Activated T-helper 1 cell treated with anti-CD3 and anti-CD28 coated beads, Interleukin-12 subunit alpha, Interleukin-12 subunit beta, Interleukin-2, Interleukin-4 antibody, amounts not matched to agents 30 ng/mL and 10 ng/mL and 1 ng/mL, durations not matched to agents 14 hours and 24 hours and 36 hours (primary cell): ENCODE data around the gene PDSS1. TPM values are rescaled to one million over a fixed set of nuclear protein-coding genes. Genes with fewer than 3 reads are reported as not detected.
"Not testable (repeated sequence)": the region's sequence is repeated elsewhere in the genome, so short reads cannot be mapped to it uniquely, and the experiment has no call there.

Experiments
- DNase-seq: peaks from one replicate; pipeline ENCODE4 v3.0.0; 2021; ENCODE audit warnings: low spot score
- H3K27ac Mint-ChIP-seq: one replicate; pipeline ENCODE4 v1.8.0; 2021; ENCODE audit warnings: mild to moderate bottlenecking, mixed read lengths
- H3K27me3 Mint-ChIP-seq: one replicate; pipeline ENCODE4 v1.8.0; 2022; ENCODE audit warnings: mild to moderate bottlenecking, moderate library complexity, mixed read lengths; ENCODE audit not compliant: insufficient read depth
- H3K36me3 Mint-ChIP-seq: one replicate; pipeline ENCODE4 v1.8.0; 2021; ENCODE audit warnings: low read depth, mixed read lengths
- H3K4me1 Mint-ChIP-seq: one replicate; pipeline ENCODE4 v1.8.0; 2021; ENCODE audit warnings: low read depth, mixed read lengths
- H3K4me3 Mint-ChIP-seq: one replicate; pipeline ENCODE4 v1.8.0; 2021; ENCODE audit warnings: mild to moderate bottlenecking, moderate library complexity, mixed read lengths
- H3K9me3 Mint-ChIP-seq: one replicate; pipeline ENCODE4 v1.8.0; 2021; ENCODE audit warnings: mixed read lengths
- intact Hi-C: fragments of 100-400 bp; cut with micrococcal nuclease; formaldehyde crosslinking; loops from one replicate; pipeline ENCODE4 v1.15.1; 2024
- total RNA-seq: library from RNA; stranded (reverse); gene quantifications from 2 replicates; pipeline ENCODE4 v1.2.3, GENCODE V29; 2022

The PDSS1 gene
- total RNA-seq, 1 donor from 2014 or later = 39.3 TPM

DNA sequence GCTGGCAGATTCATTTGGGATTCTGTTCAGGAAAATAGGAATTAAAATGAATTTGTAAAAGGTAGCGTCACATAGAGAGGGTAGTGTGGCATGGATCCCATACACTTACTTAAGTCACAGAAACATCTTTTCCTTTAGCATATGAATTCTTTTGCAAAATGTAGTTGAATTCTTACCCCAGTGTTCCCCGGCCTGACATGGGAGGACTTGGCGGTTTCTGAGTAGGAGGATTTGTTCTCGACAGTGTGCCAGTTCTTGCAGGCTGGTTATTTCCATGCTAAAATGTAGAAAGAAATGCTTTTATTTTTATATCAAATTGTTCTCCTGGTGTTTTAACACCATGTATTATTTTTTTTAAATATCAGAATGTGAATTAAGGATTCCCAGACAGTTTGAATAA, 72.6 kb downstream of the PDSS1 start:
- intact Hi-C loops = no loop called here
- Mint-ChIP-seq H3K4me1 (peaks cover 14% of the 10 kb centered on the region), H3K36me3 (peaks cover 24% of the 10 kb centered on the region), H3K4me3 (no peak overlapping the region), H3K27ac (no peak overlapping the region), H3K27me3 (no peaks in the 10 kb centered on the region), H3K9me3 (no peaks in the 10 kb centered on the region)
- DNase-seq = no peak

GRCh38 chr10:26773633-26774032, 76.1 kb downstream of the PDSS1 start:
- H3K4me1 Mint-ChIP-seq = peaks cover 36% of the 10 kb centered on the region
- no peak overlapping the region for H3K4me3 Mint-ChIP-seq
- no peaks in the 10 kb centered on the region for H3K27me3 Mint-ChIP-seq
- no peak for DNase-seq
- no peak overlapping the region for H3K27ac Mint-ChIP-seq
- peaks cover 6% of the 10 kb centered on the region for H3K36me3 Mint-ChIP-seq
- H3K9me3 Mint-ChIP-seq = no peaks in the 10 kb centered on the region
- intact Hi-C loops = no loop called here

DNA sequence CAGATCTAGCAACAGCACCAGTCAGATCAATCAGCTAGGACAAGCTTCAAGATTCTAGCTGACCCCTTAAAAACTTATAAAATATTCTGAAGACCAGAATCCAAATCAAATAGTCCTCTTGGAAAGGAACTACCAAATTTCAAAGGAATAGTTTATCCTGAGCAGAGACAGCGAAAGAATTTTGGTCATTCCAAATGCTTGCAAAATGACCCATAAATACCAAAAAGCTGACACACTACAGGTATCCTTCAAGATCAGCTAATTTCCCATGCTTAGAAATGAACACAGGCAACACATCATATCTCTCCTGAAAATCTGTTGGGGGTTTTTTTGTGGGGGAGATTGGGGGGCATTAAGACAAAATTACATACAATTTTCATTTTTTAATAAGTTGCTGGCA, 78.8 kb downstream of the PDSS1 start:
- no peaks in the 10 kb centered on the region for H3K9me3 Mint-ChIP-seq

DNA sequence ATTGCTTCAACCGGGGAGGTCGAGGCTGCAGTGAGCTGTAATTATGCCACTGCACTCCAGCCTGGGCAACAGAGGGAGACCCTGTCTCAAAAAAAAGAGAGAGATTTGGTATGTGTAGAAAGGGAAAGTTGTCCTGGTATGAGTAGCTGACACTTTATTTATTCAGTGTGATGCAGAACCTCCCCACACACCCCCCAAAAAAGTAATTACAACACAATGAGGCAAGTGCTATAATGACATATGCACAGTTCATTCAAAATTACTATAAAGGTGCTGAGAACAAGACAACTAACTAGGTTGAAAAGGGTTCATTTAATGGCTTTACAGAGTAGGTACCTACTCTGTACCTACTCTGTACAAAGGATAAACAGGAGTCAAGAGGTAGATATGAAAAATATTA, 80.2 kb downstream of the PDSS1 start:
- Mint-ChIP-seq H3K27ac (peak overlapping the region; percentile 4), H3K36me3 (peaks cover 4% of the 10 kb centered on the region), H3K9me3 (no peaks in the 10 kb centered on the region), H3K4me3 (no peak overlapping the region), H3K4me1 (peaks cover 52% of the 10 kb centered on the region), H3K27me3 (no peaks in the 10 kb centered on the region)
- intact Hi-C loops = no loop called here
- no peak for DNase-seq

More for the DNA sequence above, 78.8 kb downstream of the PDSS1 start:
- DNase-seq = no peak
- Mint-ChIP-seq H3K27me3 (no peaks in the 10 kb centered on the region), H3K4me1 (peaks cover 44% of the 10 kb centered on the region), H3K4me3 (no peak overlapping the region), H3K36me3 (peaks cover 4% of the 10 kb centered on the region), H3K27ac (no peak overlapping the region)
- intact Hi-C loops = no loop called here

DNA sequence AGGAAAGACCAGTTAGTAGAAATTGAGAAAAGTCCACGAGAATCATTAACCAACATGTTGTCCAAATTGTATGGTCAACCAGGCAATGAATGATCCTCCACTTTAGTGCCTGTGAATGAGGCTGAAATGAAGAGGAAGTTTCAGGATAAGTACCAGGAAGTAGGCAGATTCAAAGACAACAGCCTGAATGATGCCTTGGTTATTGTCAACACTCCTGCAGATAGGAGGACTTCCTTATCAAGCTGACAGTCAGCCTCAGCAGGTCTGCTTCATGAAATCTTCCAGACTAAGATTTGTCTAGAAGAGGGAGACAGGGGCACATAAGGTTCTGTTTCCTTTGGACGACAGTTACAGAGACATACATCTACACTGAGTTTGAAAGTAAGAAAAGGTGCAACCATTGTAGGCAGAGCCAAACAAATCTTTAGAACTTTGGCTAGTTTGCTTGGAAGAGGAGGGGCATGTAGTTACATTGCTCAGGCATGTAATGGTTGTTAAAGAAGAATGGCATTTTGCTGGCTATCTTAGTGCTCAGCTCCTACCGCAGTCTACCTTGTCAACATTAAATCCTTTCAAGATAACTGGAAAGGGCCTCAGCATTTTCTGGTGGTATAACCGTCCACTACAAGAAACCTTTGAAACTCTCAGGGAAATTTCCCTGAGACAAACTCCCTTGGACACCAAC, 81.8 kb downstream of the PDSS1 start:
- intact Hi-C loops = no loop called here
- no peak for DNase-seq
- peaks cover 68% of the 10 kb centered on the region for H3K4me1 Mint-ChIP-seq
- H3K9me3 Mint-ChIP-seq = no peaks in the 10 kb centered on the region
- no peaks in the 10 kb centered on the region for H3K27me3 Mint-ChIP-seq
- no peak overlapping the region for H3K4me3 Mint-ChIP-seq
- no peak overlapping the region for H3K27ac Mint-ChIP-seq
- peaks cover 7% of the 10 kb centered on the region for H3K36me3 Mint-ChIP-seq

GRCh38 chr10:26780106-26780792, 82.7 kb downstream of the PDSS1 start:
- DNase-seq = no peak
- Mint-ChIP-seq H3K27ac (no peak overlapping the region), H3K36me3 (peaks cover 11% of the 10 kb centered on the region), H3K27me3 (no peaks in the 10 kb centered on the region), H3K9me3 (no peaks in the 10 kb centered on the region), H3K4me1 (peaks cover 72% of the 10 kb centered on the region), H3K4me3 (no peak overlapping the region)
- intact Hi-C loops = no loop called here

DNA sequence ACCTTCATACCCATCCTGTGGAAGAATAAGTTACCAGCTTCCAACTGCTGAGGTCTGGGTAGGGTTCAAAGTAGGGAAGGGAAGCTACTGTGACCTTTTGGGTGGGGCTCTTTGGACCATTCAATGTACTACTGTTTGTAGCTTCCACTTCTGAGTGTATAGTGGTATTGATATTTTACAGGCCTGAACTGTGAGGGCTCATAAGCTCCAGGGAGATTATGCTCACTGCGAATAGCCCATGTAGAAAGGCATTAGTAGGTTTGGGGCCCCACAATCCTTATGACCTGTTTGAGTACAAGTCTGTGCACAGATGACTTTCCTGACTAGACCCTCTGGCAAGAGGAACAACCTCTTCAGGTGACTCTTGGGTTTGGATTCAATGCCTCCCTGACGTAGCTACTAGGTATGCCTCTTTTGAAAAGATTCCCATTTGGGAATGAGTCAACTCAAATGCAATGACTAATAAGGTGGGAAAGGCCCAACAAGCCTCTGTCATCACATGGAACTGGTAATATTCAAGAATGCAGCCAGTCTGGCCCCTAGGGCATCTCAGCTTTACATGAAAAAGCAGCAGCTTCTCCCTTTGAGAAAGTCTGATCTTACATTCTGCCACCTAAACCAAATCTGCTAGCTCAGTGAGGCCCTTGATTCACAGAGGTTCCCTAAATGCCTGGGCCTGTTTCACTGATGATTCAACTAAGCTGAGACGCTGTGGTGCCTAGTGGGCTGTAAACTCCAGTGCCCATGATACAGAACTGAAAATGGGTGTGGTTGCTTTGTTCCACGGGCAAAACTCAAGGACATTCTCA, 83.5 kb downstream of the PDSS1 start:
- Mint-ChIP-seq H3K27me3 (no peaks in the 10 kb centered on the region), H3K27ac (peak overlapping the region; percentile 33), H3K9me3 (no peaks in the 10 kb centered on the region), H3K4me3 (no peak overlapping the region), H3K36me3 (peaks cover 10% of the 10 kb centered on the region), H3K4me1 (peaks cover 68% of the 10 kb centered on the region)
- intact Hi-C loops = no loop called here
- DNase-seq = no peak

DNA sequence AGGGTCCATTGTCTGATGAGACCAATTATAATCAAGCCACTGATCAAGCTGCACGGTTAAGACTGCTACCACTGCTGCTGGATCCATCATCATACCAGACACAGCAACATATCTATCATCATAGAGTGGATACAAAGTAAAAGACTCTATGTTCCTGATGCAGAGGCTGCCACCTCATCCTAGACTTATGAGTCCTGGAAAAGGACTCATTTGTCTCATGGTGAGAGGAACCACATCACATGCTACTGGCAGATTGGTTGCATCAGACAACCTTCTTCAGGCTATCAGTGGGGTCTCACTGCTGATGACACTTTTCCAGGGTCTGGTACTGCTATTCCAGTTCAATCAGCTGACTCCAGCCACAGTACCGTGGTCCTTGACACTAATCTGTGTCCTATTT, 84.3 kb downstream of the PDSS1 start:
- Mint-ChIP-seq H3K27me3 (no peaks in the 10 kb centered on the region), H3K9me3 (no peaks in the 10 kb centered on the region), H3K27ac (peak overlapping the region; percentile 33), H3K4me3 (no peak overlapping the region), H3K36me3 (peaks cover 11% of the 10 kb centered on the region), H3K4me1 (peaks cover 71% of the 10 kb centered on the region)
- intact Hi-C loops = loop anchor here (2.0 kb wide), 1 partner anchor 15 kb away; no protein-coding TSS in a partner anchor
- no peak for DNase-seq

GRCh38 chr10:26787362-26787761, 89.9 kb downstream of the PDSS1 start:
- intact Hi-C loops = no loop called here
- no peak overlapping the region for H3K4me3 Mint-ChIP-seq
- H3K27ac Mint-ChIP-seq = no peak overlapping the region
- no peak for DNase-seq
- peaks cover 26% of the 10 kb centered on the region for H3K36me3 Mint-ChIP-seq
- H3K4me1 Mint-ChIP-seq = peaks cover 42% of the 10 kb centered on the region
- no peaks in the 10 kb centered on the region for H3K9me3 Mint-ChIP-seq
- H3K27me3 Mint-ChIP-seq = no peaks in the 10 kb centered on the region

DNA sequence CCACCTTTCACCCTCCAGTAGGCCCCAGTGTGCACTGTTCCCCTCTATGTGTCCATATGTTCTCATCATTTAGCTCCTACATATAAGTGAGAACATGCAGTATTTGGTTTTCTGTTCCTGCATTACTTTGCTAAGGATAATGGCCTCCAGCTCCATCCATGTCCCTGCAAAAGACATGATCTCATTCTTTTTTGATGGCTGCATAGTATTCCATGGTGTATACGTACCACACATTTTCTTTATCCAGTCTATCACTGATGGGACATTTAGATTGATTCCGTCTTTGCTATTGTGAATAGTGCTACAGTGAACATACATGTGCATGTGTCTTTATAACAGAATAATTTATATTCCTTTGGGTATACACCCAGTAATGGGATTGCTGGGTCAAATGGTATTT, 92.3 kb downstream of the PDSS1 start:
- Mint-ChIP-seq H3K4me1 (peaks cover 26% of the 10 kb centered on the region), H3K36me3 (peaks cover 23% of the 10 kb centered on the region)
- intact Hi-C loops = not testable (repeated sequence)

DNA sequence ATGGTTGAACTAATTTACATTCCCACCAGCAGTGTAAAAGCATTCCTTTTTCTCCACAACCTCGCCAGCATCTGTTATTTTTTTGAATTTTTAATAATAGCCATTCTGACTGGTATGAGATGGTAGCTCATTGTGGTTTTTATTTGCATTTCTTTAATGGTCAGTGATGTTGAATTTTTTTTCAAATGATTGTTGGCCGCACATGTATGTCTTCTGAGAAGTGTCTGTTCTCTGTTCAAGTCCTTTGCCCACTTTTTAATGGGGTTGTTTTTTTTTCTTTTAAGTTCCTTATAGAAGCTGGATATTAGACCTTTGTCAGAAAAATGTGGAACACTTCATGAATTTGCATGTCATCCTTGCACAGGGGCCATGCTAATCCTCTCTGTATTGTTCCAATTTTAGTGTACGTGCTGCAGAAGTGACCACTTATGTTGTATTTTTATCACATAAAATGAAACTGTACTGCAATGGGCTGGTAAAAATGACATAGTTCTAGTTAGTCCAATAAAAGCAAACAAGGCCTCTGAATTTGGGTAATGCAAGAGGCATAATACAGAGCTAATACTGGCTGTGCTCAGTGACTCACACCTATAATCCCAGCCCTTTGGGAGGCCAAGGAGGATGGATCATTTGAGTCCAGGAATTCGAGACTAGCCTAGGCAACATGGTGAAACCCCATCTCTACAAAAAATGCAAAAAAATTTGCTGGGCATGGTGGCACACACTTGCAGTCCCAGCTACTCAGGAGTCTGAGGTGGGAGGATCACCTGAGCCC, 92.9 kb downstream of the PDSS1 start:
- Mint-ChIP-seq H3K27me3 (no peaks in the 10 kb centered on the region), H3K27ac (no peak overlapping the region), H3K36me3 (peaks cover 20% of the 10 kb centered on the region), H3K4me3 (no peak overlapping the region), H3K4me1 (peaks cover 25% of the 10 kb centered on the region), H3K9me3 (peaks cover 3% of the 10 kb centered on the region)
- intact Hi-C loops = no loop called here
- no peak for DNase-seq

More for the DNA sequence above, 92.3 kb downstream of the PDSS1 start:
- not testable (repeated sequence) for DNase-seq, H3K27ac Mint-ChIP-seq, H3K27me3 Mint-ChIP-seq, H3K9me3 Mint-ChIP-seq, H3K4me3 Mint-ChIP-seq

GRCh38 chr10:26792758-26793495, 95.4 kb downstream of the PDSS1 start:
- peaks cover 10% of the 10 kb centered on the region for H3K9me3 Mint-ChIP-seq
- DNase-seq = no peak
- H3K4me1 Mint-ChIP-seq = peaks cover 14% of the 10 kb centered on the region
- peaks cover 15% of the 10 kb centered on the region for H3K36me3 Mint-ChIP-seq
- no peaks in the 10 kb centered on the region for H3K27me3 Mint-ChIP-seq
- H3K27ac Mint-ChIP-seq = no peak overlapping the region
- no peak overlapping the region for H3K4me3 Mint-ChIP-seq
- intact Hi-C loops = no loop called here
